H7 (cell line): ENCODE data around the gene TRIM46. TPM values are rescaled to one million over a fixed set of nuclear protein-coding genes. Genes with fewer than 3 reads are reported as not detected.
"Not testable (repeated sequence)": the region's sequence is repeated elsewhere in the genome, so short reads cannot be mapped to it uniquely, and the experiment has no call there.

ENCODE experiments used
- DNase-seq: peaks from one replicate; pipeline ENCODE4 v3.0.0; 2012
- H3K27me3 ChIP-seq: 2 replicates; pipeline ENCODE4 v1.6.0; 2011; ENCODE audit warnings: mild to moderate bottlenecking, low read length; ENCODE audit not compliant: control insufficient read depth, insufficient read depth
- H3K36me3 ChIP-seq: replicated peaks from 2 replicates; pipeline ENCODE4 v1.5.1; 2011; ENCODE audit warnings: low read length; ENCODE audit not compliant: control insufficient read depth, insufficient read depth
- H3K4me3 ChIP-seq: 2 replicates; pipeline ENCODE4 v1.5.1; 2011; ENCODE audit warnings: low read depth, mild to moderate bottlenecking, control low read depth, low read length, moderate library complexity; ENCODE audit not compliant: insufficient read depth
- total RNA-seq: library from RNA; depleted of rRNA; stranded (reverse); fragments of >200 nt; shearing (Covaris generic); gene quantifications from 2 replicates; pipeline ENCODE4 v1.2.3, GENCODE V29; 2014

The TRIM46 gene
- total RNA-seq, 1 experiment from 2014 or later = 9.9 TPM

GRCh38 chr1:155162631-155163030, 11.0 kb upstream of the TRIM46 start:
- not testable (repeated sequence) for H3K36me3 ChIP-seq, H3K27me3 ChIP-seq, H3K4me3 ChIP-seq, DNase-seq

- not testable (repeated sequence) for H3K36me3 ChIP-seq, H3K27me3 ChIP-seq, DNase-seq, H3K4me3 ChIP-seq
Observed at GRCh38 chr1:155163785-155164184, 9.9 kb upstream of the TRIM46 start.

GRCh38 chr1:155164625-155165024, 9.0 kb upstream of the TRIM46 start:
- H3K27me3 ChIP-seq, H3K36me3 ChIP-seq, DNase-seq, H3K4me3 ChIP-seq: not testable (repeated sequence)

GRCh38 chr1:155166051-155166470, 7.6 kb upstream of the TRIM46 start:
- H3K27me3 ChIP-seq = no peaks in the 10 kb centered on the region; the same call in 1 of the 2 replicates
- peaks cover 2% of the 10 kb centered on the region for H3K36me3 ChIP-seq
- peak overlapping the region; percentile 24; the same call in 1 of the 2 replicates for H3K4me3 ChIP-seq
- peak; percentile 67 for DNase-seq

- Histone ChIP-seq H3K36me3 (peaks cover 2% of the 10 kb centered on the region), H3K4me3 (peak overlapping the region; percentile 24), H3K27me3 (no peaks in the 10 kb centered on the region; the same call in 1 of the 2 replicates)
- peak; percentile 81 for DNase-seq
Observed at GRCh38 chr1:155166471-155167165, 7.0 kb upstream of the TRIM46 start.

GRCh38 chr1:155167166-155168104, 6.2 kb upstream of the TRIM46 start:
- DNase-seq = peak; percentile 95
- Histone ChIP-seq H3K36me3 (peaks cover 2% of the 10 kb centered on the region), H3K27me3 (no peaks in the 10 kb centered on the region; the same call in 1 of the 2 replicates), H3K4me3 (peak overlapping the region; percentile 52)

- not testable (repeated sequence) for DNase-seq, H3K27me3 ChIP-seq, H3K36me3 ChIP-seq, H3K4me3 ChIP-seq
Observed at GRCh38 chr1:155168105-155168445, 5.6 kb upstream of the TRIM46 start.

- H3K27me3 ChIP-seq = no peaks in the 10 kb centered on the region; the same call in 1 of the 2 replicates
Observed at GRCh38 chr1:155168456-155169210, 5.0 kb upstream of the TRIM46 start.

GRCh38 chr1:155169541-155169940, 4.1 kb upstream of the TRIM46 start:
- Histone ChIP-seq H3K27me3 (no peaks in the 10 kb centered on the region; the same call in 1 of the 2 replicates), H3K4me3 (no peak overlapping the region), H3K36me3 (peaks cover 2% of the 10 kb centered on the region)
- peak; percentile 0 for DNase-seq

More at GRCh38 chr1:155168456-155169210, 5.0 kb upstream of the TRIM46 start:
- no peak overlapping the region for H3K4me3 ChIP-seq
- peak; percentile 4 for DNase-seq
- H3K36me3 ChIP-seq = peaks cover 2% of the 10 kb centered on the region

GRCh38 chr1:155170101-155170785, 3.4 kb upstream of the TRIM46 start:
- peaks cover 2% of the 10 kb centered on the region for H3K36me3 ChIP-seq
- no peak for DNase-seq
- no peak overlapping the region for H3K4me3 ChIP-seq
- H3K27me3 ChIP-seq = no peaks in the 10 kb centered on the region; the same call in 1 of the 2 replicates

GRCh38 chr1:155170806-155171205, 2.8 kb upstream of the TRIM46 start:
- peaks cover 2% of the 10 kb centered on the region for H3K36me3 ChIP-seq
- DNase-seq = no peak
- no peaks in the 10 kb centered on the region; the same call in 1 of the 2 replicates for H3K27me3 ChIP-seq
- no peak overlapping the region for H3K4me3 ChIP-seq

GRCh38 chr1:155171836-155172731, 1.6 kb upstream of the TRIM46 start:
- no peak for DNase-seq

More at GRCh38 chr1:155171836-155172731, 1.6 kb upstream of the TRIM46 start:
- no peaks in the 10 kb centered on the region for H3K27me3 ChIP-seq
- H3K36me3 ChIP-seq = peaks cover 6% of the 10 kb centered on the region
- peak overlapping the region; percentile 96 for H3K4me3 ChIP-seq
